GM12878 (cell line): ENCODE measurements around the gene LBR. TPM values are rescaled to one million over a fixed set of nuclear protein-coding genes. Genes with fewer than 3 reads are reported as not detected.

ENCODE experiments used
- ATAC-seq: fragments of 200-7000 bp; cut with Tn5 transposase; 3 replicates; pipeline ENCODE4 v1.9.1; 2020; ENCODE audit warnings: mild to moderate bottlenecking, moderate library complexity
- BruUV-seq: library from RNA; stranded (reverse); fragments of 400-500 nt; replicated peaks from 2 replicates; lab custom pipeline; 2021; lab: Mats Ljungman, UMichigan
- CTCF ChIA-PET: fragments of 300-600 bp; sonication (Branson Sonifier 250); formaldehyde crosslinking; extraction: SDS; loops from one replicate; lab custom pipeline; 2021; ENCODE audit warnings: inconsistent platforms; lab: Yijun Ruan, JAX
- POLR2A ChIA-PET: fragments of 350-600 bp; formaldehyde crosslinking; extraction: SDS; loops from one replicate; lab custom pipeline; 2021; ENCODE audit warnings: inconsistent platforms; lab: Charles Lee
- RAD21 ChIA-PET: fragments of 300-600 bp; sonication (Branson Sonifier 250); formaldehyde crosslinking; loops from one replicate; lab custom pipeline; 2023; ENCODE audit warnings: antibody characterized with exemption; ENCODE audit not compliant: unreplicated experiment; lab: Charles Lee
- SMC1A ChIA-PET: fragments of 300-600 bp; sonication (Branson Sonifier 250); formaldehyde crosslinking; loops from one replicate; lab custom pipeline; 2023; ENCODE audit not compliant: unreplicated experiment, uncharacterized antibody; lab: Charles Lee
- DNase-seq: peaks from one replicate; pipeline ENCODE4 v3.0.0-alpha.2; 2011; ENCODE audit warnings: low read depth, low spot score
- FAIRE-seq: peaks from 3 replicates; lab custom pipeline; 2011; peaks lifted over from hg19 to GRCh38; lab: Jason Lieb, UNC
- H2AFZ ChIP-seq: 2 replicates; pipeline ENCODE4 v1.6.0; 2011; ENCODE audit warnings: low read depth, low read length, control low read depth; ENCODE audit not compliant: control insufficient read depth
- H3K27ac ChIP-seq: 2 replicates; pipeline ENCODE4 v1.5.1; 2011; ENCODE audit warnings: control low read depth; ENCODE audit not compliant: control insufficient read depth, insufficient read depth
- H3K27me3 ChIP-seq, 2 experiments: replicated peaks in 1 of 2; 2 replicates each; pipeline versions ENCODE4 v1.6.0 to v1.6.1; 2011; ENCODE audit warnings: low read length in 1 of 2; ENCODE audit not compliant: control insufficient read depth in 2 of 2, insufficient read depth in 2 of 2
- H3K36me3 ChIP-seq, 2 experiments: 2 replicates each; pipeline ENCODE4 v1.5.1; 2011; ENCODE audit warnings: low read length in 1 of 2; ENCODE audit not compliant: control insufficient read depth in 2 of 2, insufficient read depth in 2 of 2
- H3K4me1 ChIP-seq: 2 replicates; pipeline ENCODE4 v1.6.1; 2011; ENCODE audit warnings: mild to moderate bottlenecking, low read length, moderate library complexity, mixed read lengths; ENCODE audit not compliant: control insufficient read depth, insufficient read depth
- H3K4me2 ChIP-seq: 2 replicates; pipeline ENCODE4 v1.6.0; 2011; ENCODE audit warnings: control low read depth; ENCODE audit not compliant: control insufficient read depth, insufficient read depth
- H3K4me3 ChIP-seq: fragments of 200-600 bp; sonication (generic); 2 replicates; pipeline ENCODE4 v1.5.1; 2016
- H3K79me2 ChIP-seq: 2 replicates; pipeline ENCODE4 v1.6.0; 2011; ENCODE audit warnings: low read length; ENCODE audit not compliant: control insufficient read depth, insufficient read depth
- H3K9ac ChIP-seq: 2 replicates; pipeline ENCODE4 v1.8.0; 2011; ENCODE audit warnings: low read length, control low read depth, mixed read lengths; ENCODE audit not compliant: control insufficient read depth, insufficient read depth
- H3K9me3 ChIP-seq: replicated peaks from 3 replicates; pipeline ENCODE4 v1.5.1; 2011; ENCODE audit warnings: mild to moderate bottlenecking, low read length; ENCODE audit not compliant: control insufficient read depth, insufficient read depth
- H4K20me1 ChIP-seq: 2 replicates; pipeline ENCODE4 v1.6.0; 2011; ENCODE audit not compliant: control insufficient read depth, insufficient read depth
- EED ChIP-seq: sonication (generic); IDR thresholded peaks from 2 replicates; pipeline ENCODE4 v1.6.1; 2016; ENCODE audit warnings: antibody characterized with exemption, low read depth
- FOS ChIP-seq: IDR thresholded peaks from 3 replicates; pipeline ENCODE4 v1.6.1; 2011; ENCODE audit warnings: borderline replicate concordance; ENCODE audit not compliant: insufficient read length; ENCODE audit errors: extremely low read depth
- RBBP5 ChIP-seq: fragments of 200-600 bp; sonication (generic); conservative IDR thresholded peaks from 2 replicates; pipeline ENCODE4 v1.6.1; 2016
- RUNX3 ChIP-seq: IDR thresholded peaks from 2 replicates; pipeline ENCODE4 v1.6.1; 2012; ENCODE audit warnings: low read length, inconsistent platforms
- WGBS: methylation state at CpG from one replicate; pipeline ENCODE4 v1.1.6; 2016; ENCODE audit warnings: low lambda C conversion rate; ENCODE audit not compliant: insufficient replicate concordance, insufficient coverage; ENCODE audit errors: missing lambda C conversion rate; 5-methylcytosine and 5-hydroxymethylcytosine counted together
- in situ Hi-C: fragments of 300-500 bp; cut with MboI; formaldehyde crosslinking; loops from 9 replicates; pipeline ENCODE4 v1.14.3; 2018; ENCODE audit warnings: mixed read lengths
- intact Hi-C: fragments of 100-400 bp; cut with micrococcal nuclease; formaldehyde crosslinking; loops from one replicate; pipeline ENCODE4 v1.14.2; 2022; ENCODE audit not compliant: unreplicated experiment
- polyA plus RNA-seq, 11 experiments: library from polyadenylated mRNA; depleted of rRNA in 4 of 11; unstranded in 6 of 11; stranded (reverse) in 5 of 11; fragments of >200 nt; fragmentation: Nextera tagmentation in 4 of 11; fragmentation: Illumina TruSeq in 1 of 11; extraction: Ambion mirVana in 4 of 11; extraction: Trizol in 1 of 11; gene quantifications; 1 replicate in 1 of 11; 2 replicates in 10 of 11; pipeline versions ENCODE4 v1.2.1 to v1.2.3, GENCODE V29; 2011 to 2016; ENCODE audit warnings: inconsistent platforms in 2 of 11, missing spikeins in 2 of 11, low read depth in 1 of 11
- total RNA-seq, 4 experiments: library from RNA; depleted of rRNA in 3 of 4; stranded (reverse); fragments of >200 nt in 3 of 4; fragmentation: Illumina TruSeq in 1 of 4; extraction: Trizol in 1 of 4; gene quantifications; 2 replicates each; pipeline versions ENCODE4 v1.2.1 to v1.2.3, GENCODE V29; 2013 to 2021
- TF ChIP-seq, protein P1 (sequence below): fragments of 450-650 bp; IDR thresholded peaks from 2 replicates; pipeline ENCODE4 v1.6.1; 2017; ENCODE audit warnings: low read depth, mild to moderate bottlenecking, moderate library complexity
- TF ChIP-seq, protein P2 (sequence below): fragments of 150-350 bp; IDR thresholded peaks from 2 replicates; pipeline ENCODE4 v1.6.1; 2014; ENCODE audit warnings: mild to moderate bottlenecking, low read depth, low read length

The LBR gene
- total and polyA plus RNA-seq, 10 of the 15 experiments (the other 5 are each of a cell fraction or from before 2014, with no cell fraction given): 81.8 to 178 (median 114) TPM

DNA sequence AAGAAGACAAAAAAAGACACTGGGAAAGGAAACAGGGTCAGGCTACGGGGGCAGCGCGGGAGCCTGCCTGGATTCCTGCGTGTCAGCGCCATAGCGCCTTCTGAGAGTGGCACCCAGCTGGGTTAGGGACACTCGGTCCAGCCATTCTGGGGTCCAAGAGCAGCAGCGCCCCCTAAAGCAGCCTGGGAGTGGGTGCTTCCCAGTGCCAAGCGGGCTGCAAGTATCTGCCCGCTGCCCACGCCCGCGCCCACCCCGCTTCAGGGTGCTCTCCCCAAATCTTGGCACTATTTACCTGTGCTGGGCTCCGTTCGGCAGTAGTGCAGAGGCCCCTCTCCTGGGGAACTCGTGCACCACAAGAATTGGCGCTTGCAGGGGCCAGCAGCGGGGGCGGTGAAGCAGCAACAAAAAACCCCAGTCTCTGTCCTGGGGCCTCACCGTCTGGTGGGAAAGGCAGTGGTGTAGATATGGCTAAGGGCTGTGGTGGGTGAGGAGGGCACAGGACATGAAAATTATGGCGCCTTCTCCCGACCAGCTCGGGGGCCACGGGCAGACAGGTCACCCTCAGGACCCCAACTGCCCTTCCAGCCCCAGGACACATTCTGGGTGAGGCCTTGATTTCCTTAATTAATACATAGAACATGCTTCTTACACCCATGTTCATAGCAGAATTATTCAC lies 24.1 kb upstream of the LBR start:
- TF ChIP-seq RUNX3 (no peak), FOS (no peak), RBBP5 (no peak), EED (no peak)
- TF ChIP-seq, protein P1, sequence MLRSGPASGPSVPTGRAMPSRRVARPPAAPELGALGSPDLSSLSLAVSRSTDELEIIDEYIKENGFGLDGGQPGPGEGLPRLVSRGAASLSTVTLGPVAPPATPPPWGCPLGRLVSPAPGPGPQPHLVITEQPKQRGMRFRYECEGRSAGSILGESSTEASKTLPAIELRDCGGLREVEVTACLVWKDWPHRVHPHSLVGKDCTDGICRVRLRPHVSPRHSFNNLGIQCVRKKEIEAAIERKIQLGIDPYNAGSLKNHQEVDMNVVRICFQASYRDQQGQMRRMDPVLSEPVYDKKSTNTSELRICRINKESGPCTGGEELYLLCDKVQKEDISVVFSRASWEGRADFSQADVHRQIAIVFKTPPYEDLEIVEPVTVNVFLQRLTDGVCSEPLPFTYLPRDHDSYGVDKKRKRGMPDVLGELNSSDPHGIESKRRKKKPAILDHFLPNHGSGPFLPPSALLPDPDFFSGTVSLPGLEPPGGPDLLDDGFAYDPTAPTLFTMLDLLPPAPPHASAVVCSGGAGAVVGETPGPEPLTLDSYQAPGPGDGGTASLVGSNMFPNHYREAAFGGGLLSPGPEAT: no peak
- TF ChIP-seq, protein P2, sequence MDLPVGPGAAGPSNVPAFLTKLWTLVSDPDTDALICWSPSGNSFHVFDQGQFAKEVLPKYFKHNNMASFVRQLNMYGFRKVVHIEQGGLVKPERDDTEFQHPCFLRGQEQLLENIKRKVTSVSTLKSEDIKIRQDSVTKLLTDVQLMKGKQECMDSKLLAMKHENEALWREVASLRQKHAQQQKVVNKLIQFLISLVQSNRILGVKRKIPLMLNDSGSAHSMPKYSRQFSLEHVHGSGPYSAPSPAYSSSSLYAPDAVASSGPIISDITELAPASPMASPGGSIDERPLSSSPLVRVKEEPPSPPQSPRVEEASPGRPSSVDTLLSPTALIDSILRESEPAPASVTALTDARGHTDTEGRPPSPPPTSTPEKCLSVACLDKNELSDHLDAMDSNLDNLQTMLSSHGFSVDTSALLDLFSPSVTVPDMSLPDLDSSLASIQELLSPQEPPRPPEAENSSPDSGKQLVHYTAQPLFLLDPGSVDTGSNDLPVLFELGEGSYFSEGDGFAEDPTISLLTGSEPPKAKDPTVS: no peak
- Histone ChIP-seq H3K27ac (no peak overlapping the region), H3K4me3 (no peak overlapping the region), H4K20me1 (no peaks in the 10 kb centered on the region), H3K9ac (no peak overlapping the region), H3K4me2 (no peak overlapping the region), H3K27me3 (no peaks in the 10 kb centered on the region; a peak in 1 of 4 replicates), H2AFZ (no peak overlapping the region), H3K9me3 (no peaks in the 10 kb centered on the region; the same call in 2 of the 3 replicates), H3K36me3 (no peaks in the 10 kb centered on the region), H3K79me2 (no peaks in the 10 kb centered on the region), H3K4me1 (no peaks in the 10 kb centered on the region)
- RAD21 ChIA-PET: interaction anchor here (0.6 kb wide), 1 partner anchor 12 kb away, joined by 4 read pairs; no protein-coding TSS in a partner anchor
- CTCF ChIA-PET: interaction anchor here (1.1 kb wide), 1 partner anchor 22 kb away, joined by 3 read pairs; no protein-coding TSS in a partner anchor
- ATAC-seq: no peak
- POLR2A ChIA-PET: interaction anchor here (1.4 kb wide), 1 partner anchor 16 kb away, joined by 4 read pairs; no protein-coding TSS in a partner anchor
- SMC1A ChIA-PET: no interaction called here
- no peak for DNase-seq
- in situ Hi-C loops (no loop called here), intact Hi-C loops (no loop called here)
- no TSS peak for BruUV-seq
- no peak for FAIRE-seq
- 84% methylated on average over 25 of the region's 25 CpGs for WGBS
